PC-9 (cell line): ENCODE results near the gene NEK8.

Source experiments
- CTCF ChIP-seq: fragments of 200-600 bp; sonication (generic); conservative IDR thresholded peaks from 2 replicates; pipeline ENCODE4 v1.6.1; 2017; ENCODE audit warnings: mixed run types, antibody characterized with exemption, mild to moderate bottlenecking, moderate library complexity
- EZH2 ChIP-seq: fragments of 200-600 bp; sonication (generic); IDR thresholded peaks from 2 replicates; pipeline ENCODE4 v1.8.0; 2017; ENCODE audit warnings: antibody characterized with exemption, low read depth

- TF ChIP-seq CTCF (no peak), EZH2 (no peak)
Measured at GRCh38 chr17:28712705-28713415, 15.7 kb upstream of the NEK8 start.
